SU-DHL-6 (cell line): ENCODE data around the gene EMC10.

ENCODE experiments used
- H2AFZ ChIP-seq: fragments of 200-600 bp; sonication (generic); 2 replicates; pipeline ENCODE4 v1.6.1; 2014; ENCODE audit warnings: low read depth, mild to moderate bottlenecking, moderate library complexity, mixed read lengths, antibody characterized with exemption, low read length; ENCODE audit not compliant: severe bottlenecking
- H3F3A ChIP-seq: fragments of 200-600 bp; shearing (Covaris generic); 2 replicates; pipeline ENCODE4 v1.6.0; 2016; ENCODE audit warnings: antibody characterized with exemption, mild to moderate bottlenecking; ENCODE audit not compliant: insufficient read depth
- H3K27ac ChIP-seq: fragments of 200-600 bp; sonication (generic); 2 replicates; pipeline ENCODE4 v1.5.1; 2016; ENCODE audit warnings: low read depth, mild to moderate bottlenecking, low read length, moderate library complexity, mixed read lengths
- H3K27me3 ChIP-seq: fragments of 200-600 bp; sonication (generic), shearing (Covaris generic); 2 replicates; pipeline ENCODE4 v1.6.0; 2014; ENCODE audit warnings: mild to moderate bottlenecking, low read length
- H3K36me3 ChIP-seq: fragments of 200-600 bp; sonication (generic); 2 replicates; pipeline ENCODE4 v1.6.1; 2014; ENCODE audit warnings: mild to moderate bottlenecking, low read length, mixed read lengths
- H3K4me2 ChIP-seq: fragments of 300-600, 200-600 bp; shearing (Covaris generic), sonication (generic); 2 replicates; pipeline ENCODE4 v1.6.0; 2014; ENCODE audit warnings: low read length, low read depth, mild to moderate bottlenecking; ENCODE audit not compliant: poor library complexity, severe bottlenecking
- H3K4me3 ChIP-seq: fragments of 200-600 bp; sonication (generic); 2 replicates; pipeline ENCODE4 v1.5.1; 2014; ENCODE audit warnings: antibody characterized with exemption, low read length, mild to moderate bottlenecking, mixed read lengths; ENCODE audit not compliant: insufficient read depth, poor library complexity, severe bottlenecking
- H3K79me2 ChIP-seq: fragments of 200-600 bp; sonication (generic); 2 replicates; pipeline ENCODE4 v1.6.1; 2014; ENCODE audit warnings: mild to moderate bottlenecking, low read length, moderate library complexity; ENCODE audit not compliant: insufficient read depth
- H3K9ac ChIP-seq: fragments of 200-600 bp; sonication (generic); 2 replicates; pipeline ENCODE4 v1.7.0; 2014; ENCODE audit warnings: mild to moderate bottlenecking, low read length
- H3K9me2 ChIP-seq: fragments of 200-600 bp; sonication (generic); replicated peaks from 2 replicates; pipeline ENCODE4 v1.6.1; 2014; ENCODE audit warnings: low read length; ENCODE audit not compliant: insufficient read depth
- H3K9me3 ChIP-seq: fragments of 200-600 bp; sonication (generic); 2 replicates; pipeline ENCODE4 v1.6.1; 2014; ENCODE audit warnings: low read length, mixed read lengths; ENCODE audit not compliant: insufficient read depth
- H4K20me1 ChIP-seq: fragments of 200-600 bp; sonication (generic); 2 replicates; pipeline ENCODE4 v1.6.1; 2014; ENCODE audit warnings: low read depth, mild to moderate bottlenecking, antibody characterized with exemption, low read length, moderate library complexity, mixed read lengths
- EZH2phosphoT487 ChIP-seq: fragments of 200-600 bp; sonication (generic), shearing (Covaris generic); conservative IDR thresholded peaks from 2 replicates; pipeline ENCODE4 v1.6.1; 2018; ENCODE audit warnings: mild to moderate bottlenecking, antibody characterized with exemption, low read length, moderate library complexity, mixed read lengths
- TF ChIP-seq, protein P1 (sequence below): fragments of 200-600 bp; sonication (generic); IDR thresholded peaks from one replicate; pipeline ENCODE4 v1.5.1; 2017; ENCODE audit warnings: antibody characterized with exemption, mild to moderate bottlenecking, low read length, moderate library complexity; ENCODE audit not compliant: insufficient read depth, poor library complexity, severe bottlenecking

EMC10 gene

GRCh38 chr19:50464348-50464747 is 12.0 kb upstream of the EMC10 start:
- Histone ChIP-seq H3K36me3 (no peaks in the 10 kb centered on the region), H3K27me3 (no peaks in the 10 kb centered on the region), H3K79me2 (no peaks in the 10 kb centered on the region), H3K9me3 (no peaks in the 10 kb centered on the region), H3F3A (peaks cover 5% of the 10 kb centered on the region), H2AFZ (no peak overlapping the region), H3K4me3 (no peak overlapping the region), H3K9ac (no peak overlapping the region), H3K27ac (no peak overlapping the region), H3K4me2 (no peak overlapping the region), H3K9me2 (no peaks in the 10 kb centered on the region), H4K20me1 (no peaks in the 10 kb centered on the region)
- no peak for TF ChIP-seq EZH2phosphoT487
- TF ChIP-seq, protein P1, sequence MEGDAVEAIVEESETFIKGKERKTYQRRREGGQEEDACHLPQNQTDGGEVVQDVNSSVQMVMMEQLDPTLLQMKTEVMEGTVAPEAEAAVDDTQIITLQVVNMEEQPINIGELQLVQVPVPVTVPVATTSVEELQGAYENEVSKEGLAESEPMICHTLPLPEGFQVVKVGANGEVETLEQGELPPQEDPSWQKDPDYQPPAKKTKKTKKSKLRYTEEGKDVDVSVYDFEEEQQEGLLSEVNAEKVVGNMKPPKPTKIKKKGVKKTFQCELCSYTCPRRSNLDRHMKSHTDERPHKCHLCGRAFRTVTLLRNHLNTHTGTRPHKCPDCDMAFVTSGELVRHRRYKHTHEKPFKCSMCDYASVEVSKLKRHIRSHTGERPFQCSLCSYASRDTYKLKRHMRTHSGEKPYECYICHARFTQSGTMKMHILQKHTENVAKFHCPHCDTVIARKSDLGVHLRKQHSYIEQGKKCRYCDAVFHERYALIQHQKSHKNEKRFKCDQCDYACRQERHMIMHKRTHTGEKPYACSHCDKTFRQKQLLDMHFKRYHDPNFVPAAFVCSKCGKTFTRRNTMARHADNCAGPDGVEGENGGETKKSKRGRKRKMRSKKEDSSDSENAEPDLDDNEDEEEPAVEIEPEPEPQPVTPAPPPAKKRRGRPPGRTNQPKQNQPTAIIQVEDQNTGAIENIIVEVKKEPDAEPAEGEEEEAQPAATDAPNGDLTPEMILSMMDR, result no peak

DNA sequence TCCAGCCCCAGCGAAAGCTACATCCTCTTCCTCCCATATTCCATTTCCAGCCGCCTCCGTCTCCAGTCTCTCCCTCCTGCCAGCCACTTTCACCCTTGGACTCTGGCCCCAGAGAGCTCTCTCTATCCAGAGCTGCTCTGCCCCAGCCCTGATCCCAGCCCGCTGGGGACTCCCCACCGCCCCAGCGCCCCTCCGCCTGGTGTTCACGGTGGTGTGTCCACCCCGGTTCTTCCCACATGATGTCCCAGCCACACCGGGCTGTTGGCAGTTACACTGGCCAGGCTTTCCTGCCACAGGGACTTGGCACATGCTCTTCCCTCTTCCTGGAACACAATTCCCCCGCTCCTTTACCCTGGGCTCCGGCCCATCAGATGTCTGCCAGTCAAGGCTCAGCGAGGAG is 11.3 kb upstream of the EMC10 start:
- Histone ChIP-seq H3K27me3 (no peaks in the 10 kb centered on the region), H3K4me3 (no peak overlapping the region), H3K79me2 (no peaks in the 10 kb centered on the region), H3K4me2 (no peak overlapping the region), H4K20me1 (no peaks in the 10 kb centered on the region), H3K36me3 (no peaks in the 10 kb centered on the region), H3K9me2 (no peaks in the 10 kb centered on the region), H3F3A (peaks cover 5% of the 10 kb centered on the region), H3K27ac (no peak overlapping the region), H3K9ac (no peak overlapping the region), H3K9me3 (no peaks in the 10 kb centered on the region), H2AFZ (no peak overlapping the region)
- TF ChIP-seq, protein P1, result no peak
- no peak for TF ChIP-seq EZH2phosphoT487

- Histone ChIP-seq H3K4me2 (no peak overlapping the region), H2AFZ (no peak overlapping the region), H4K20me1 (no peaks in the 10 kb centered on the region), H3K79me2 (no peaks in the 10 kb centered on the region), H3F3A (no peaks in the 10 kb centered on the region), H3K9ac (no peak overlapping the region), H3K9me3 (no peaks in the 10 kb centered on the region), H3K9me2 (no peaks in the 10 kb centered on the region), H3K27me3 (no peaks in the 10 kb centered on the region), H3K4me3 (no peak overlapping the region), H3K36me3 (no peaks in the 10 kb centered on the region), H3K27ac (no peak overlapping the region)
- TF ChIP-seq EZH2phosphoT487, result no peak
- TF ChIP-seq, protein P1, result no peak
Observed at GRCh38 chr19:50465986-50466705, 10.2 kb upstream of the EMC10 start.
